ENCODE data around the gene EXT2.

EXT2 gene

GRCh38 chr11:44133335-44133946 lies 38.0 kb downstream of the EXT2 start:
- DNase-seq (ENCODE audit: low read depth, low spot score), result no peak

GRCh38 chr11:44134625-44135024 lies 39.1 kb downstream of the EXT2 start:
- no peak for DNase-seq (ENCODE audit: low read depth, low spot score)

- no peak for DNase-seq (ENCODE audit: low read depth, low spot score)
These were observed 40.9 kb downstream of the EXT2 start for GRCh38 chr11:44136176-44136945.

GRCh38 chr11:44137057-44137456 lies 41.6 kb downstream of the EXT2 start:
- no peak for DNase-seq (ENCODE audit: low read depth, low spot score)

GRCh38 chr11:44138286-44138685 lies 42.8 kb downstream of the EXT2 start:
- DNase-seq (ENCODE audit: low read depth, low spot score), result no peak

- DNase-seq (ENCODE audit: low read depth, low spot score), result no peak
These were observed 43.5 kb downstream of the EXT2 start for GRCh38 chr11:44138980-44139379.

DNA sequence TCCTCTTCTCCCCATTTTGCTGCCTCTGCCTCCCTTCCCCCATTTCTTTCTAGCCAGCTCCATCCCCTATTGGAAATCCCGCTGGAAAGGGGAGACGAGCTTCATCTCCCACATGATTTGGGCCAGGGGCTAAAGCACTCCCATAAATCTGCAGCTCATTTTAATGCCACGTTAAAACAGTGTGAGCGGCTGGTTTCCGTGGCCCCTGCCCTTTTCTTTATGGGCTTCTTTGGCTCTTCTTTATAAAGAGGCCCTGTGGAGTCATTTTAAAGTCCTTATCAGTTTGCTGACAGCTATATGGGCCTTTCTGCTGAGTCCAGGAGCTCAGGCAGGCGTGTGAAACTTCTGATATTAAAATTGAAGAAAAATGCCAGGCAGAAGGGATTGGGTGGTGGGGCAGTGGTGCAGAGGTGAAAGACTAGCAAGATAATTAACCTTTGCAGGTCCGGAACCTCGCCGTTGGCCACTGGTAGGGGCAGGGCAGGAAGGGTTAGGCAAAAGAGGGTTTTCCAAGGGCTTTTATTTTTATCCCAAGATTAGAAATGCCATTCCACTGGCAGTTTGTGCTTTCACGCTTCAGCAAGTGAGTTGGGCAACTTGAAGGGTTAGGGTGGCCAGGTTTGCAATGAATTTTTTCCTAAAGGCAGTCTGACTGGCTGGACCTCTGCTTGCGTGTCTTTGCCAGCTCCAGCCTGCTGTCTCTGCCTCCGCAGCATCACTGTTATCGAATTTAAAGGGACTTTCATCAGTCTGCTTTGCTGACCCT lies 44.3 kb downstream of the EXT2 start:
- DNase-seq (ENCODE audit: low read depth, low spot score), result no peak

- DNase-seq (ENCODE audit: low read depth, low spot score), result no peak
These were observed 44.9 kb downstream of the EXT2 start for GRCh38 chr11:44140372-44140771.

DNA sequence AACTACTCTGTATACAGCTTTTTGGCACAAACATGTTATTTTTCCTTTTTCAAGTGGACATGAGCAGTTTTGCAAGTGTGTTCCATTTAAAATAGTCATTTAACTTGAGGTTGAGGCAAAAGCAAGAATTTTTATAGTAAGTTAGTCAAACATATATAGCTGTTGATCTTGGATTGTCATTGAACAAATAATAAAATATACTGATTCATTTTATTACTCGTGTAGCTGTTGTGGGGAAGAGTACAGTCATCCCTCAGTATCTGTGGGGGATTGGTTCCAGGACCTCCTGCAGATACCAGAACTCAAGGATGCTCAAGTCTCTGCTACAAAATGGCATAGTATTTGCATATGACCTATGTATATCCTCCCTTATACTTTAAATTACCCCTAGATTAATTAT lies 45.3 kb downstream of the EXT2 start:
- no peak for DNase-seq (ENCODE audit: low read depth, low spot score)

GRCh38 chr11:44143987-44144909 lies 48.8 kb downstream of the EXT2 start:
- no peak for DNase-seq (ENCODE audit: low read depth, low spot score)

GRCh38 chr11:44145011-44145775 lies 49.7 kb downstream of the EXT2 start:
- no peak for DNase-seq (ENCODE audit: low read depth, low spot score)

GRCh38 chr11:44146931-44147330 lies 51.5 kb downstream of the EXT2 start:
- no peak for DNase-seq (ENCODE audit: low read depth, low spot score)

DNA sequence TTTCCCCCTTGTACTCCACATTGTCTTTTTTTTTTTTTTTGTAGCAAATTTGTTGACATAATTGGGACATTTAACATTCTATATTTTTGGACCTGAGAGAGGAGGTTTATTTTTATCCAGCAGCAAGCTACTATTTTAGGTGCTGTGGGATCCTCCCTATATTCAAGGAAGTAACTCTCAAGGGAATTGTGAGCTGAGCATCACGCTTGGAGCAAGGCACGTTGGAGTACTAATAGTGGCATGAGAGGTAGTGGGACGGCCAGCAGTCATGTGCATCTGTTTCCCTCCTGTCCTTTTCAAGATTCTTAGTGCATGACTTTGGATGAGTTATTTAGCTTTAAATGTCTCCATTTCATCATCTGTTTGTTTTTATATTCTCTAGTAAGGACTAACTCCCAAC lies 52.3 kb downstream of the EXT2 start:
- no peak for DNase-seq (ENCODE audit: low read depth, low spot score)

- no peak for DNase-seq (ENCODE audit: low read depth, low spot score)
These were observed 54.2 kb downstream of the EXT2 start for GRCh38 chr11:44149651-44150050.

GRCh38 chr11:44150401-44150800 lies 54.9 kb downstream of the EXT2 start:
- no peak for DNase-seq (ENCODE audit: low read depth, low spot score)

DNA sequence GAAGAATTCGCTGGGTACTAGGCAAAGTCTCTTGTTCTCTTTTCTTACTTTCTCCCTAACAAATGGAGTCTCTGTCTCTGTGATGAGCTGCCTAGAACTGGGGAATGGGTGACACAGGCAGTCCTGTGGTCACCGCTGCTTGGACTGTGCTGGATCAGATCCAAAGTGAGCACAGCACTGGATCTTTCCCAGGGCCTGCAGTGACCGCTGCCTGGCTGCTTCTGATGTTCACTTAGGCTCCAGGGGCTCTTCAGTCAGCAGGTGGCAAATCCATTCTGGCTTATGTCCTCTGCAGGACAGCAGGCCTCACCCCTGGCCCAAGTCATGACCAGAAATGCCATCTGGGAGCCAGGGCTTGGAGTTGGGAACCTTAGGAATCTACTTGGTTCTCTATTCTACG lies 61.5 kb downstream of the EXT2 start:
- DNase-seq (ENCODE audit: low read depth, low spot score), result no peak

DNA sequence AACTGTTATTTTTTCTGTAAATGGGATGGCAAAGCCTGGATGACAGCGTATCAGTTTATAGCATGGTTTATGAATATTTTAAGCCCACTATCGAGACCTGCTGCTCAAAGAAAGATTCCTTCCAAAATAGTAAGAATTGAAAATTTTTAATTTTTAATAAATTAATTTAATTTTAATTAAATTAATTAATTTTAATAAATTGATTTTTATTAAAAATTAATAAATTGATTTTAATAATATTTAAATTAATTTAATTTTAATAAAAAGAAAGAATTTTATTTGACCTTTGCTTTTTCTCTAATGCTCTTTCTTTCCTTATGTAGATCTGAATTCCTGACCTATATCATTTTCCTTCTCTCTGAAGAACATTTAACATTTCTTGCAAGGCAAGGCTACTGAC lies 62.9 kb downstream of the EXT2 start:
- no peak for DNase-seq (ENCODE audit: low read depth, low spot score)

DNA sequence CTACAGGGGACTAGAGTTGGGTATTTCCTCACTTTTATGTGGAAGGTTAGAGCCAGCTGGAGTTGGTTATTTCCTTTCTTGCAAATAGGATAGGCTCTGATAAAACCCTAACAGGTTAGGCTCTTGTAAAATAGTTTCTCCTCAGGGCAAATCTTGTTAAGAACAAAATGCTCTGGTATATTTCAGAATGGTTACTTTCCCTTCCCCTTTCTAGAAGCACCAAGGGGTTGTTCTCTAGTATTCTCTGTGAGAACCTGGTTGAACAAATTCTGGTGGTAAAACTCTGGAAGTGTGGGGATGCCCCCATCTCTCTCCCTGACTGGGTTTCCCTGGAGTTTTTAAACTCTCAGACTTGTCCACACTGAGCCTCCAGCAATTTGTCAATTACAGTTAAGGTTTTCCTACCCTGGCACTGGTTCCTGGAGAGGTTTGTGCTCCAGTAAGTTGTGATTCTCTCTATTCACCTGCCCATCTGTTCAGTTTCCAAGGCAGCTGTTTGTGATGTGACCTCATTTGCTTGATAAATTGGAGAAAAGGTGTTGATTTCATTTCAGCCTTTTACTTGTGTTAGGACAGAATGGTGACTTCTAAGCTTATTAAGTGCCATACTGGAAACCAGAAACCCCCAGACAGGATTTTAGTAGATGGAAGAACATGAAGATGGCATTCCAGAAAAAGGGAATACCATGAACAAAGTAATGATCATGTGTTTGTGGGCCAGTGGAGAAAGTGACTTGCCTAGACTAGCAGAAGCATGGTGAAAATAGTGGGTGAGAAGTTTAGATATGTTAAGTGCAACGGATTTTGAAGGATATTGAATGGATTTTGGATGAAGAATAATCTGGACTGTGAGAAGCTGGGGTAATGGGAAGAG lies 64.6 kb downstream of the EXT2 start:
- DNase-seq (ENCODE audit: low read depth, low spot score), result no peak

DNA sequence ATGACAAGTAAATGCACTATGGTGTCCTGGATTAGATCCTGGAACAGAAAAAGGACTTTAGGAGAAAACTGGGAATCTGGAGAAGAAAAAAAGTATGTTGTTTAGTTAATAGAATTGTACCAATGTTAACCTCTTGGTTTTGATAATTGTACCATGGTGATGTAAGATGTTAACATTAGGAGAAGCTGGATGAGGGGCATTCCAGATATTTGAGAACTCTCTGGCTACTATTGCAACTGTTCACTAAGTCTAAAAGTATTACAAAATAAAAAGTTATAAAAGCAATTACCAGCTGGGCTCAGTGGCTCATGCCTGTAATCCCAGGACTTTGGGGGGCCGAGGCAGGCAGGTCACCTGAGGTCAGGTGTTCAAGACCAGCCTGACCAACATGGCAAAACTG lies 66.5 kb downstream of the EXT2 start:
- DNase-seq (ENCODE audit: low read depth, low spot score), result no peak

- no peak for DNase-seq (ENCODE audit: low read depth, low spot score)
These were observed 67.2 kb downstream of the EXT2 start for GRCh38 chr11:44162662-44163061.
